ENCODE results near the gene DTNB.

Gene DTNB

DNA sequence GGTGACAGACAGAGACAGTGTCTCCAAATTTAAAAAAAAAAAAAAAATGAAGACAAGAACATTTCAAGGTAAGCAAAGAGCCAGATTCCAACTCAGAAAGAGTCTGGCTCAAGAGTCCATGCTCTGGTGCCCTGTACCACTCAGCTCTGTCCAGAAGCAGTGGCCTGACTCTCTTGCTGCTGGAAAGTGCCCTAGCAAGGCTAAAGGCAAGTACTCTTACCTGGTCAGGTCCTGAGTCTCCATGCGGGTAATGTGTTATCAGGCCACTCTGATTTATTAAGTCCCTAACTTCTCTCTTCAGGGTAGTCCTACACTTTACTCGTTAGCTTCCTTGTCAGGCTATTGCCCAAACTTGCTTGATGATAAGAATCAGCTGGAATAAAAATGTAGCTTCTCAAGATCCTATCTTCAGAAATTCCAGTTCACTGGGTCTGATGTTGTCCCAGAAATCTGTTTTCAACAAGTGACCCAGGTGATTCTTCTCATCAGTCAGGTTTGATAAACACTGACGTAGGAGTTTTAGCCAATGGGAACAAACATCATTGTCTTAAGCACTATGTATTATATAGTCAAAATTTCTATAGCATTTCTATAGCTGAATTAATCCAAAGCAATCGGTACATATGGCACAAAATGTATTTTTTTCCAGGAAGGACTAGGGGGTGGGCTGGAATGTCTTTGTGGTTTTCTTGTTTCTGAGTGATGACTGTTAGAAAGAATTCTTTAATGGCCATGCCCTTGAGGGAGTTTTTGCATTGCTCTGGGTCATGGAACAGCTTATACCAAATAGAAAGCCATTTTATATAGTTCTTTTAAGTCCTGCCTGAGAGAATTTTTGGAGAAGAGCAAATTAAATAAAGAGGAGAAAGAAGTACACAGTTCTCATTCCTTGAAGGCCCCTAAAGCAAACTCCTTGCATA, 191.7 kb downstream of the DTNB start:
- peak; percentile 38 for DNase-seq (ENCODE audit: low read depth, low spot score)
- no peak overlapping the region for H3K4me3 ChIP-seq (ENCODE audit: low read depth, low read length)
- POLR2A ChIA-PET: no interaction called here
- CTCF ChIA-PET: interaction anchor here (0.7 to 1.4 kb wide), 4 partner anchors 8 to 120 kb away, joined by 3 to 4 read pairs (median 4); no protein-coding TSS in a partner anchor
- TF ChIP-seq, protein P1, sequence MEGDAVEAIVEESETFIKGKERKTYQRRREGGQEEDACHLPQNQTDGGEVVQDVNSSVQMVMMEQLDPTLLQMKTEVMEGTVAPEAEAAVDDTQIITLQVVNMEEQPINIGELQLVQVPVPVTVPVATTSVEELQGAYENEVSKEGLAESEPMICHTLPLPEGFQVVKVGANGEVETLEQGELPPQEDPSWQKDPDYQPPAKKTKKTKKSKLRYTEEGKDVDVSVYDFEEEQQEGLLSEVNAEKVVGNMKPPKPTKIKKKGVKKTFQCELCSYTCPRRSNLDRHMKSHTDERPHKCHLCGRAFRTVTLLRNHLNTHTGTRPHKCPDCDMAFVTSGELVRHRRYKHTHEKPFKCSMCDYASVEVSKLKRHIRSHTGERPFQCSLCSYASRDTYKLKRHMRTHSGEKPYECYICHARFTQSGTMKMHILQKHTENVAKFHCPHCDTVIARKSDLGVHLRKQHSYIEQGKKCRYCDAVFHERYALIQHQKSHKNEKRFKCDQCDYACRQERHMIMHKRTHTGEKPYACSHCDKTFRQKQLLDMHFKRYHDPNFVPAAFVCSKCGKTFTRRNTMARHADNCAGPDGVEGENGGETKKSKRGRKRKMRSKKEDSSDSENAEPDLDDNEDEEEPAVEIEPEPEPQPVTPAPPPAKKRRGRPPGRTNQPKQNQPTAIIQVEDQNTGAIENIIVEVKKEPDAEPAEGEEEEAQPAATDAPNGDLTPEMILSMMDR (IDR thresholded peaks at IDR 0.05; ENCODE audit: insufficient read depth, low read length, missing control alignments): no peak

DNA sequence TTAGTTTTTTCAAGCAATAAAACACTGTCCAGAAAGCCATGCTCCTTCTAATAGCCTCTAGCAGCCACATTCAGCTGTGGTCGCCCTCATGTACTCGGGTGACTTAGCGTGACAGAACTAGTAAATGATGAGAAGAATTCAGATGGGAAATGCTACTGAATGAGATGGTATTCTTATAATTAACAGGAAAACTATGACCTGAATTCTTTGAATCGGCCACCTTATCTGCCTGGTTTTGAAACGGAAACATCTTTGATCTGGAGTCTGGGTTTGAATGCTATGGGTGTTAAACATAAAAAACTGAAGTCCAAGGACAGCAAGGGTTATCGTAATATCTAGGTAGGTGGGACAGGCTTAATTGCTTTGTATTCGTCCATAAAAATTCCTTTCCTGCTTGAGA, 192.8 kb downstream of the DTNB start:
- no peak for DNase-seq (ENCODE audit: low read depth, low spot score)
- H3K4me3 ChIP-seq (ENCODE audit: low read depth, low read length): no peak overlapping the region
- POLR2A ChIA-PET: no interaction called here
- TF ChIP-seq, protein P1 (IDR thresholded peaks at IDR 0.05; ENCODE audit: insufficient read depth, low read length, missing control alignments): no peak
- CTCF ChIA-PET: interaction anchor here (0.7 to 2.8 kb wide), 2 partner anchors 15 to 118 kb away, joined by 3 to 13 read pairs; no protein-coding TSS in a partner anchor

DNA sequence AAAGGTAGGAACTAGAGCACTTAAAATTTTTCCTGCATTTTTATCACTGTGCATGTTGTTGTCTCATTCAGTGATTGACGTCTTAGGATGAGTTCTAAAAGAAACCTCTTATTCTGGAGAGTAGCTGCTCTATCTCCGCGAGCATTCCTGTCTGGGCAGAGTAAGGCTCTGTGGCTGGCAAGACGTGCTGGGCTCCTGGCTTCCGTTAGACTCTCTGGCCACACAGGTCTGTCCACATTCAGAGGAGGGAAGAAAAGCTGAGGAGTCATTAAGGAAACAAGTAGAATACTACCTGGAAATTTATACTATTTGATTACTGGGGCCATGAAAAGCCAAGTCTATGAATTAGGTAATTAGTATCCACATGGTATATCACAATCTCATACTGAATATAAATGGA, 193.6 kb downstream of the DTNB start:
- ChIA-PET CTCF (interaction anchor here (1.0 to 2.8 kb wide), 2 partner anchors 11 to 117 kb away, joined by 3 to 13 read pairs; no protein-coding TSS in a partner anchor), POLR2A (no interaction called here)
- no peak overlapping the region for H3K4me3 ChIP-seq (ENCODE audit: low read depth, low read length)
- DNase-seq (ENCODE audit: low read depth, low spot score): no peak
- TF ChIP-seq, protein P1 (IDR thresholded peaks at IDR 0.05; ENCODE audit: insufficient read depth, low read length, missing control alignments): no peak

DNA sequence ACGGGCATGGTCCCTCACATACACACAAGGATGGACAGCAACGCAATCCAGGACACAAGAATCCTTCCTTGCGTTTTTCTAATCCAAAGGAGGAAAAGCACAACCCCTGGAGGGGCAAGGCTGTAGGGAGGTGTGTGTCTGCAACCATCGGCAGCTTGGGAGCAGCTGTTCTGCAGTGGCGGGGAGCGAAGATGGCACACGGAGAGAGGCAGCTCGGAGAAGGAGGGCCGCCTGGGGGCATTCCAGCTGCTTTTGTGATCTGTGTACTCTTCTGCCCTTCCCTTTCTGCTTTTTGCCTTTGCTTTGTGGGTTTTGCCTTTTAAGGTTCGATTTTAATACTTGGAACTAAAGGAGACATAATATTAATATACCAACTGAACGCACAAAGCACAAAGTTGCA, 194.6 kb downstream of the DTNB start:
- CTCF ChIA-PET: interaction anchor here (1.0 to 2.8 kb wide), 2 partner anchors 9 to 116 kb away, joined by 3 to 13 read pairs; no protein-coding TSS in a partner anchor

DNA sequence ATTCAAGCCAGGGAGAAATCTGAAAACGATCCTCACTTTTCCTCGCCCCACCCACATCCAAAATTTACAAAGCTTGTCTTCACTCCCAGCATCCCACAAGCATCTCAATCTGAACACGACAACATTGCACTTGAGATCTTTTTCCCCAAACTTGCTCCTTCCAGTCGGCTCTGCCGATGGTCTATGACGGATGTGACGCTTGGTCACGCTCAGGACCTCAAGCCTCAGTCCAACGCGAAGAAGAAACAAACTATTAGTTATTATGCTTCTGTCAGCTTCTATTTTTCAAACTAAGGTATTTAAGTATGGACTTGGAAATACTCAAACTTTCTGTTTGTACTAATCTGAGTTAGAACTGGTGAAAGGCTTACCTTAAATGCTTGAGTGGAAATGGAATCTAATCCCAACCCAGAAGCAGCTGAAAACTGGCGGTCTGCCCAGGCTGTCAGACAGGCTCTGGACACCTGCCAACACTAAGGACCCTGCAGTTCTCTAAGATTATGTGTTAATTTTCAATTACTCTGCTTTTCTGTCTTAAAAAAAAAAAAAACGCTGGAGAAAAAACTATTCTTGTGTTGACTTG, 199.5 kb downstream of the DTNB start:
- no peak for DNase-seq (ENCODE audit: low read depth, low spot score)

More for the DNA sequence above, 194.6 kb downstream of the DTNB start:
- TF ChIP-seq, protein P1 (IDR thresholded peaks at IDR 0.05; ENCODE audit: insufficient read depth, low read length, missing control alignments): no peak
- POLR2A ChIA-PET: no interaction called here
- no peak for DNase-seq (ENCODE audit: low read depth, low spot score)
- H3K4me3 ChIP-seq (ENCODE audit: low read depth, low read length): no peak overlapping the region

More for the DNA sequence above, 199.5 kb downstream of the DTNB start:
- H3K4me3 ChIP-seq (ENCODE audit: low read depth, low read length): no peak overlapping the region
- CTCF ChIA-PET: interaction anchor here (1.2 kb wide), 2 partner anchors 8 to 10 kb away, joined by 3 to 4 read pairs; no protein-coding TSS in a partner anchor
- POLR2A ChIA-PET: no interaction called here
- TF ChIP-seq, protein P1 (IDR thresholded peaks at IDR 0.05; ENCODE audit: insufficient read depth, low read length, missing control alignments): no peak

Data from AG04449 (cell line).